Measurements from ENCODE around the gene ATP8B4.

GRCh38 chr15:50134524-50135024 lies 15.5 kb upstream of the ATP8B4 start:
- TF ChIP-seq SUZ12 (IDR thresholded peaks at IDR 0.05) (no peak), BHLHE40 (IDR thresholded peaks at IDR 0.05; ENCODE audit: borderline replicate concordance) (no peak), HDGF (IDR thresholded peaks at IDR 0.05; ENCODE audit: borderline replicate concordance) (no peak), ARNT (IDR thresholded peaks at IDR 0.05) (no peak), NFRKB (IDR thresholded peaks at IDR 0.05) (no peak), TARDBP (IDR thresholded peaks at IDR 0.05) (no peak), FOXM1 (IDR thresholded peaks at IDR 0.05; ENCODE audit: borderline replicate concordance) (no peak), SP1 (IDR thresholded peaks at IDR 0.05) (no peak), FOXK2 (IDR thresholded peaks at IDR 0.05) (no peak), ELF4 (IDR thresholded peaks at IDR 0.05) (no peak)
- TF ChIP-seq, protein P1, sequence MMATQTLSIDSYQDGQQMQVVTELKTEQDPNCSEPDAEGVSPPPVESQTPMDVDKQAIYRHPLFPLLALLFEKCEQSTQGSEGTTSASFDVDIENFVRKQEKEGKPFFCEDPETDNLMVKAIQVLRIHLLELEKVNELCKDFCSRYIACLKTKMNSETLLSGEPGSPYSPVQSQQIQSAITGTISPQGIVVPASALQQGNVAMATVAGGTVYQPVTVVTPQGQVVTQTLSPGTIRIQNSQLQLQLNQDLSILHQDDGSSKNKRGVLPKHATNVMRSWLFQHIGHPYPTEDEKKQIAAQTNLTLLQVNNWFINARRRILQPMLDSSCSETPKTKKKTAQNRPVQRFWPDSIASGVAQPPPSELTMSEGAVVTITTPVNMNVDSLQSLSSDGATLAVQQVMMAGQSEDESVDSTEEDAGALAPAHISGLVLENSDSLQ (IDR thresholded peaks at IDR 0.05): no peak

All from HEK293T (cell line).